Right lobe of liver (tissue), 6 donors: ENCODE measurements around the gene METTL16. TPM values are rescaled to one million over a fixed set of nuclear protein-coding genes. Genes with fewer than 3 reads are reported as not detected.
A peak's percentile ranks its signal among the peaks of the same experiment; 100 is the strongest.

Experiments
- ATAC-seq, 4 donors: fragments of 200-7000 bp; cut with Tn5 transposase; one replicate each; pipeline ENCODE4 v1.9.1; 2020; ENCODE audit warnings: mild to moderate bottlenecking in 4 of 4, moderate library complexity in 4 of 4
- DNase-seq, 3 donors: peaks; one replicate each; pipeline ENCODE4 v3.0.0-alpha.2; 2020
- H3K27ac ChIP-seq, 3 donors: fragments of 200-600 bp; one replicate each; pipeline ENCODE4 v1.8.0; 2022
- H3K27me3 ChIP-seq, 2 donors: fragments of 200-600 bp; one replicate each; pipeline ENCODE4 v1.8.0; 2022
- H3K36me3 ChIP-seq, 4 donors: fragments of 200-600 bp; sonication (generic) in 1 of 4; one replicate each; pipeline versions ENCODE4 v1.5.1 to v1.8.0; 2017 to 2022; ENCODE audit warnings: control low read depth in 1 of 4
- H3K4me1 ChIP-seq, 4 donors: fragments of 200-600 bp; sonication (generic) in 1 of 4; one replicate each; pipeline versions ENCODE4 v1.5.1 to v1.8.0; 2017 to 2022; ENCODE audit warnings: control low read depth in 1 of 4
- H3K4me3 ChIP-seq, 3 donors: fragments of 200-600 bp; one replicate each; pipeline ENCODE4 v1.8.0; 2022
- H3K9me3 ChIP-seq, 4 donors: fragments of 200-600 bp; sonication (generic) in 1 of 4; one replicate each; pipeline versions ENCODE4 v1.5.1 to v1.8.0; 2017 to 2022; ENCODE audit warnings: control low read depth in 1 of 4
- CTCF ChIP-seq, 4 donors: fragments of 200-600 bp in 3 of 4; fragments of 450-650 bp in 1 of 4; IDR thresholded peaks; one replicate each; pipeline versions ENCODE4 v1.5.1 to v1.8.0; 2016 to 2022; ENCODE audit warnings: antibody characterized with exemption in 4 of 4, mild to moderate bottlenecking in 2 of 4
- POLR2A ChIP-seq: fragments of 450-650 bp; IDR thresholded peaks from one replicate; pipeline ENCODE4 v1.6.1; 2017; ENCODE audit warnings: antibody characterized with exemption, mild to moderate bottlenecking
- WGBS: methylation state at CpG from one replicate; pipeline ENCODE4 v1.1.6; 2018; ENCODE audit warnings: low coverage, low lambda C conversion rate; ENCODE audit not compliant: insufficient coverage; ENCODE audit errors: missing lambda C conversion rate; 5-methylcytosine and 5-hydroxymethylcytosine counted together
- intact Hi-C, 2 donors: fragments of 100-400 bp; cut with DNase I; formaldehyde crosslinking; loops; one replicate each; pipeline versions ENCODE4 v1.11.2 to v1.14.1; 2022
- total RNA-seq, 6 experiments: library from RNA; depleted of rRNA in 2 of 6; stranded (reverse); fragments of >200 nt in 2 of 6; fragmentation: NEBNext Ultra II Directional in 3 of 6; extraction: Animal tissue kit (Norgen Biotek cat#: 25700) in 3 of 6; gene quantifications; one replicate each; pipeline versions ENCODE4 v1.1.0 to v1.2.4, GENCODE V29; 2016 to 2023
- donor health status: DM: no; HTN: yes; CAD: no.
- donor health status: DM: no; HTN: no; CAD: no.
- donor health status: DM: no; HTN: no; CAD: no.
- donor health status: DM: no; HTN: yes; CAD: no.
- donor health status: DM: no; HTN: yes; CAD: no.

METTL16 gene
- total RNA-seq, 6 experiments from 2014 or later: 8.4 to 12.1 (median 9.3) TPM

GRCh38 chr17:2423271-2423670 is 88.4 kb downstream of the METTL16 start:
- WGBS: 67% methylated on average over 5 of the region's 6 CpGs
- Histone ChIP-seq H3K9me3 (no peaks in the 10 kb centered on the region), H3K36me3 (peaks cover 0 to 19% (median 5%) of the 10 kb centered on the region in 4 donors), H3K4me3 (no peak overlapping the region), H3K27ac (no peak overlapping the region), H3K27me3 (no peaks in the 10 kb centered on the region), H3K4me1 (no peaks in the 10 kb centered on the region)
- TF ChIP-seq POLR2A: no peak
- no peak for TF ChIP-seq CTCF (IDR thresholded peaks at IDR 0.05)
- no peak for DNase-seq
- intact Hi-C loops: no loop called here
- no peak for ATAC-seq

- TF ChIP-seq POLR2A (no peak), CTCF (IDR thresholded peaks at IDR 0.05) (peak in 1 of 4 donors; percentile 4)
- ATAC-seq (peak in 1 of 4 donors; percentile 15), DNase-seq (no peak)
- Histone ChIP-seq H3K27ac (no peak overlapping the region), H3K27me3 (no peaks in the 10 kb centered on the region), H3K9me3 (no peaks in the 10 kb centered on the region), H3K36me3 (peaks cover 0 to 19% (median 5%) of the 10 kb centered on the region in 4 donors), H3K4me3 (no peak overlapping the region), H3K4me1 (no peaks in the 10 kb centered on the region)
- WGBS: 83% methylated on average over 25 of the region's 27 CpGs
- intact Hi-C loops: no loop called here
Measured at GRCh38 chr17:2421315-2422147, 90.2 kb downstream of the METTL16 start.

GRCh38 chr17:2420176-2420575 is 91.5 kb downstream of the METTL16 start:
- no peaks in the 10 kb centered on the region for H3K9me3 ChIP-seq
- 88% methylated on average over 11 of the region's 12 CpGs for WGBS
- H3K4me3 ChIP-seq: no peak overlapping the region
- intact Hi-C loops: no loop called here
- peaks cover 0 to 19% (median 5%) of the 10 kb centered on the region in 4 donors for H3K36me3 ChIP-seq
- H3K27me3 ChIP-seq: no peaks in the 10 kb centered on the region
- no peak for DNase-seq
- H3K27ac ChIP-seq: no peak overlapping the region
- H3K4me1 ChIP-seq: no peaks in the 10 kb centered on the region
- ATAC-seq: no peak
- no peak for TF ChIP-seq CTCF (IDR thresholded peaks at IDR 0.05)
- TF ChIP-seq POLR2A: no peak

GRCh38 chr17:2419486-2419885 is 92.2 kb downstream of the METTL16 start:
- Histone ChIP-seq H3K27ac (no peak overlapping the region), H3K27me3 (no peaks in the 10 kb centered on the region), H3K4me3 (no peak overlapping the region), H3K36me3 (peaks cover 0 to 22% (median 5%) of the 10 kb centered on the region in 4 donors), H3K4me1 (no peaks in the 10 kb centered on the region), H3K9me3 (no peaks in the 10 kb centered on the region)
- DNase-seq: no peak
- TF ChIP-seq POLR2A (no peak), CTCF (IDR thresholded peaks at IDR 0.05) (no peak)
- intact Hi-C loops: loop anchor here in 1 of 2 donors (5.0 kb wide), 1 partner anchor 37 kb away; no protein-coding TSS in a partner anchor
- ATAC-seq: no peak
- 83% methylated on average over 1 of the region's 6 CpGs for WGBS
